Measurements from ENCODE around the gene SEZ6L.

Gene SEZ6L

GRCh38 chr22:26259510-26259909 lies 90.2 kb downstream of the SEZ6L start:
- no peak for DNase-seq

GRCh38 chr22:26264162-26264561 lies 94.9 kb downstream of the SEZ6L start:
- DNase-seq: no peak

- no peak for DNase-seq
Observed at GRCh38 chr22:26265281-26265680, 96.0 kb downstream of the SEZ6L start.

GRCh38 chr22:26265909-26266308 lies 96.6 kb downstream of the SEZ6L start:
- no peak for DNase-seq

GRCh38 chr22:26267856-26268255 lies 98.6 kb downstream of the SEZ6L start:
- no peak for DNase-seq

- no peak for DNase-seq
Observed at GRCh38 chr22:26269572-26269971, 100.3 kb downstream of the SEZ6L start.

- no peak for DNase-seq
Observed at GRCh38 chr22:26271427-26271826, 102.2 kb downstream of the SEZ6L start.

- DNase-seq: no peak
Observed at GRCh38 chr22:26273011-26273675, 103.9 kb downstream of the SEZ6L start.

GRCh38 chr22:26276529-26277160 lies 107.4 kb downstream of the SEZ6L start:
- no peak for DNase-seq

- DNase-seq: no peak
Observed at GRCh38 chr22:26281941-26282340, 112.7 kb downstream of the SEZ6L start.

- DNase-seq: no peak
Observed at GRCh38 chr22:26283330-26283729, 114.1 kb downstream of the SEZ6L start.

GRCh38 chr22:26285632-26286031 lies 116.4 kb downstream of the SEZ6L start:
- DNase-seq: no peak

- no peak for DNase-seq
Observed at GRCh38 chr22:26286091-26286820, 117.0 kb downstream of the SEZ6L start.

- DNase-seq: no peak
Observed at GRCh38 chr22:26287382-26288225, 118.3 kb downstream of the SEZ6L start.

GRCh38 chr22:26289611-26290101 lies 120.4 kb downstream of the SEZ6L start:
- DNase-seq: no peak

- DNase-seq: no peak
Observed at GRCh38 chr22:26291940-26292666, 122.8 kb downstream of the SEZ6L start.

- no peak for DNase-seq
Observed at GRCh38 chr22:26292667-26292995, 123.4 kb downstream of the SEZ6L start.

GRCh38 chr22:26295563-26296126 lies 126.4 kb downstream of the SEZ6L start:
- DNase-seq: no peak

- no peak for DNase-seq
Observed at GRCh38 chr22:26298605-26299310, 129.5 kb downstream of the SEZ6L start.

GRCh38 chr22:26302726-26303125 lies 133.5 kb downstream of the SEZ6L start:
- DNase-seq: no peak

- DNase-seq: no peak
Observed at GRCh38 chr22:26303475-26303874, 134.2 kb downstream of the SEZ6L start.
